Hypothalamus (tissue), 51 donors: ENCODE results near the gene ST8SIA2.

Experiments used
- DNase-seq, 51 donors: peaks; one replicate each; lab custom pipeline; 2025; lab: John Stamatoyannopoulos, UW

Gene ST8SIA2

DNA sequence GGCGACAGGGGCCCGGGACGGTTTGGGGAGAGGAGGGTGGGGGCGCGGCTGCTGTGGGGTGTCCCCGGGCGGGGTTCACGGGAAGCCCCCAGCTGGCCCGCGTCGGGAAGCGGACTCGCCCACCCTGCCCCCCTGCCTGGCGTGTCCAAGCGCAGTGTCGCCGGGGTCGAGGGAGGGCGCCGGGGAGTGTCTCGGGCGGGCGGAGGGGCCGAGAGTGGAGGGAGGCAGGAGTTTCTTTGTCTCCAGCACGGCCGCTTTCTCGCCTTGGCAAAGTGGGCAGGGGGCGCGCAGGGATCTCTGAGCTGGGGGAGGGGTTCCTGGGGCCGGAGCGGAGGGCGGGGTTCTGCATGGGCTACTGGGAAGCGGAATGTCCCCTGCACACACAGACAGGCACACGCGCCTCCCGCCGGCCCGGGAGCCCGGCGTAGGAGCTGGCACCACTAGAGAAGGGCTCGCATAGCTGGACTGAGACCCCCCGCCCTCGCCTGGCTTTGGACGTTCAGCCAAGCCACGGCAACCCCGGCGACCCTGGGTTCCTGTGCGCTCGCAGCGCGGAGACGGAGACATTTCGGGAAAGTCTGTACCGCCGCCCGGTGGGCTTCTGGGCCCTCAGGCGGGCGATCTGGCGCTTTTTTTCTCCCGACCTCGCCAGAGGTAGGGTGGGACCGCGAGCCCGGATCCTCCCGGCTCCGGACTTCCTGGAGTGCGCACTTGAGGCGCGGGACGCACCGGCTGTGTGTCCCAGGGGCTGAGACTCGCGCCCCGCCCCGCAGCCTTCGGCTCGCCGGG lies 822 bp downstream of the ST8SIA2 start:
- no peak for DNase-seq

DNA sequence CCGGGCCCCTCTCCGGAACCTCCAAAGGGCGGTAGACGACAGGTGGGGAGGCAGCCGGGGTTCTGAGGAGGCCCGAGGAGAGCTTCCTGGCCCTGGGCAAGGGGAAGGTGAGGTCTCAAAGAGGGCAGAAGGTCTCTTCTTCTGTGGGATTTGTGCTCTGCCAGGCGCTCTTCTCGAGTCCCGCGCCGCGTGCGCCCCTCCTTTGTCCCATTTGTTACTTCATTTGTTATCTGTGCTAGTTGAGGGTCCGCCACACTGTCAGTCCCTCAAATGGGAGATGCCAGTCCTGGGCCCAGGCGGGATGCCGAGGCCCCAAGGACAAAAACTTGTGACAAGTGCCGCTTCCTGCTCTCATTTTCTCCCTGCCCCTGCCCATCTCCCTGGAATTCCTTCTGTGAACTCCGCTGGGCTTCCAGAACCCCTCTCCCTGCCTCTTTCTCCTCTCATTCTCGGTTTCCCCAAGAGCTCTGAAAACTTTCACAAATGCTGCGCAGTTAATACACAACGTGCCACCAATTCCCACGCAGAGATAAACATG lies 1.5 kb downstream of the ST8SIA2 start:
- DNase-seq = no peak

DNA sequence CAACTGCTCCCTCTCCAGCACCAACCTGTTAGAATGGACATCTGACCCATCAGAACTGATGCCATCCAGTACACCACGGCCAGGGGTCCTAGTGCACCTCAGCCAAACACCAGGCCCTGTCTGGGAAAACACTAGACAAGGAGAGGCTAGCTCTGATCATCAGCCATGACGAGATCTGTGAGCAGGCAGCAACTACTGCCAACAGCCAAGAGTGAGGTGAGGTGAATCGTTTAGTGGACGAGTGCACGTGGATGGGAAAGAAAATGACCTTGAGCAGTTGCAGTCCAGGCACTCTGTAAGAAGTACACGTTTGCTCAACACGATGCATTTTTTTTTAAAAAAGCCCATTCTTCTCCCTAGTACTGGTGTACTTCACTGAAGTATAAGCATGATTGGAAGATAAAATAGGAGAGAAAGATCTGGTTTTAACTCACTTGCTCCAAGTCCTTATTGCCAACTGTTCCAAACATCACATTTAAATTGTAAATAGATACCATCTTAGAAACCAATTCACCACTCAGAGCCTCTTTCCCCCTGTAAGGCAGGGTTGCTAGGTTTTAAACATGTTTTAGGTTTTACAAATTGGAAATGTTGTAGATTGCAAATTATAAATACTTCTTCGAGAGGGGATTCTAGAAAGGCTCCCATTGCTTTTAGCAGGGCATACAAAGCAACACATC lies 5.7 kb downstream of the ST8SIA2 start:
- no peak for DNase-seq

- DNase-seq = no peak
Measured at GRCh38 chr15:92400573-92400972, 6.9 kb downstream of the ST8SIA2 start.

DNA sequence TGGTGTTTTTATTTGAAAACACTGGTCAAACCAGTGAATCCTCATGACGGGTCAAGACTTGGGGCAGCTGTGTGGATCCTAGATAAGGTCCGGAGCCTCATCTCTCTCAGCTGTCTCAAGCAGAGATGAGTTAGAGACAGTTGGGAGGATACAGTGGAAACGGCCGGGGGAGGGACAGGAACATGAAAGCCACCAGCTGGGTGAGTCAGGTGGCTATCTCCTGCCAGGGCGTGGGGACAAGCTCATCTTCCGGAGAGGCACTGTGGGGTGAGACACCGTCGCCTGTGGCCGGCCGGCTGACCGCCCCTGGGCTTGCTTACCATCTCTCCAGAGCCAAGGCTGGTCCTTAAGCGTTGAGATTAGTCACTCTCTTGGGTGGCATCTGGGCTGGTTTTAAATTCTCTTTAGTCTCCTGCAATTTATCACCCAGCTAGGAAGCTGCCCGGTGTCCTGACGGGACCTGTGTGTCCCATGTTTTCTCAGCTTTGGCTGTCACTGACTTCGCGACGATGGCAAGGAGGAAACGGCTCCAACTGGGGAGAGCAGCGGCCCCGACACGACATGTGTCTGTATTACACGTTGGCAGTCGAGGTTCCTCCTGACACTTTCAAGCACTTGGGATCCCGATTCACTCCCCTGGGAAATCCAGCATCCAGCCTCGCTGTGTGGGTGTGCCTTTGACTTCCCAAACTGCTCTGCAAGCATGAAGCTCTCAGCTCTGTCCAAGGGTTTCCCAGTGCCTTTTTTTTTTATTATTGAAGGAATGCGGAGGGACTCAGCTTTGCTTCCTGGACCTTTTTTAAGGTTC lies 7.5 kb downstream of the ST8SIA2 start:
- DNase-seq = peak in 1 of 51 donors; percentile 40

GRCh38 chr15:92402751-92403150 lies 9.1 kb downstream of the ST8SIA2 start:
- DNase-seq = no peak

DNA sequence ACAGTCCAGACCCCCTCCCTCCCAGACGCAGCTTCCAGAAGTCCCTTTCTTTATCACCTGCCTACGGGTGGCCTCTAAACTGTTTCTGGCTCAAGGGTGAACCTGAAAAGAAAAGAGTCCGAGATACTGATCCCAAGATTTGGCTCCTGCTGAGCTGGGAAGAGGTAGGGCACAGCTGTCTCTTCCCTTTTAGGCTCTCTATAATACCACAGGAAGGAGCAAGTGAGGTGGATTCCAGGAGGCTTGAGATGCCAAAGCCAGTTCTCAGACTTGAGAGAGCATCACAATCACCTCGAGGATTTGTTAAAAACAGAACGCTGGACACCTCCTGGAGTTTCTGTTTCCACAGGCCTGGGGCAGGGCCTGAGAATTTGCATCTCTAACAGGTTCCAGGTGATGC lies 12.3 kb downstream of the ST8SIA2 start:
- no peak for DNase-seq

DNA sequence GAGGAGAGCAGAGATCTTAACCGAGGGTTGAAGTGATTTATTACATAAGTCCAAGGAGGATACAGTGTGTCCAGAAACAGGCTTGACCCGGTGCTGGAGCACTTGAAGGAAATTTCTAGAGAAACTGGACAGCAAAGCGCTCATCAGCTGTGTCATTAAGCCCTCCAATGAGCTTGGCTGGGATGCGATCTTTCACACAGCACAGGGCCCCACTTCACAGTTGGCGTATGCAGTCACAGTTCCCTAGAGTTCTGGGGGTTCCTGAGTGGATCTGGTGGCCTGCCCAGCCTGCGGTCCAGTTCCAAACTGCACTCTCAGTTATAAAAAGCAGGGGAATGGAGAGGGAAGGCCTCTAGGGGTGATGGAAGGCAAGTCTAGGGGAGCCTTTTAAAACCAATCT lies 13.6 kb downstream of the ST8SIA2 start:
- no peak for DNase-seq

GRCh38 chr15:92407916-92408315 lies 14.2 kb downstream of the ST8SIA2 start:
- no peak for DNase-seq

- DNase-seq = no peak
Measured at GRCh38 chr15:92409006-92409405, 15.3 kb downstream of the ST8SIA2 start.

DNA sequence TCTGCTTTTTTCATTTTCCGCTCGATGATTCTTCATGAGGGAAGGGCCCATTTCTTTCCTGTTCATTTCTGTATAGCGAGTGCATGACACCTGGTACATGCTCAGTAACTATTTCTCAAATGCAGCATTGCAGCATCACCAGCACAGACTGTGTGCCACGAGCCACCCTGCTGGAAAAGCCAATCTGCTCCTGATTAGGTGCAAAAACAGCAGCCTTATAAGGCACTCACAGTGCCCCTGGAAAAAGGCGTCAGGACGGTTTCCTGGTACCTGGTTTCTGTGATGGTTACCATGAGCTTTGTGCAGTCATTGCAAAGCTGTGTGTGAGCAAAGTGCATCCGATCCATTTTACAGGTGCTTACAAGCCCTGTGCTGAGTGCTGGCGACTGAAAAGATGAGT lies 15.8 kb downstream of the ST8SIA2 start:
- no peak for DNase-seq

DNA sequence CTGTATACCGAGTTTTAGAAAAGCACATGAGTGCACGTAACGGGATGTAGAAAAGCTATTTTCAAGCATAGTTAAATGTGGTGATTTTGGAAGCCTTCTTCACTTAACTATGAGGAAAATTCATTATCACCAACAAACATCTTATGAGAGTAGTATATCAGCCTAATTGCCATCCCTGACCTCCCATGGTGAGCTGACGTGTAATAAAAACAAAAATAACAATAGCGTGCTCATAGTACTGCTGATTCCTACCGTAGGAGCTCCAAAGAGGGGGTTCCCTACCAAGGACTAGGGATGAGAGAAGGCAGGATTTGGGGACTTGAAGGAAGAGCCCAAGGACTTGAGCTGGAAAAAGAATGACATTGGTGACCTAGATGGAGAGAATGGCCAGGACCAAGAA lies 16.9 kb downstream of the ST8SIA2 start:
- DNase-seq = no peak

DNA sequence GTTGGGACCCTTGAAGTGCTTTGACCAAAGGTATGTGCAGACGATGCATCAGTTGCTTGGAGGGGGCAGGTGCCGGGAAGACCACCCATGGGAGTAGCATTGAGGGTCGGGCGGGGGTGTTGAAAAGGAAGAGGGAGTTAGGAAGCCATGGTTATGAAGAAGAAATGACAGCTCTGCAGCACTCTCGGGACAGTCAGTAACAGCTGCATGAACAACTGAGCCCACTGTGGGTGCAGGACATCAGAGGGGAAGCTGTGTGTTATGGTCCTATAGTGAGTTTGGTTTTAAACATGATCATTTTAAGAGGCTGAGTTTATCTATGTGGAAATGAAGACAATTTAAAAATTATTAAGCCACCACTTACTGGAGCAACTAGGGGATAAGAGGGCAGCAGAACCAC lies 17.6 kb downstream of the ST8SIA2 start:
- no peak for DNase-seq

GRCh38 chr15:92413510-92413909 lies 19.8 kb downstream of the ST8SIA2 start:
- DNase-seq = no peak

GRCh38 chr15:92415639-92416297 lies 22.1 kb downstream of the ST8SIA2 start:
- no peak for DNase-seq

DNA sequence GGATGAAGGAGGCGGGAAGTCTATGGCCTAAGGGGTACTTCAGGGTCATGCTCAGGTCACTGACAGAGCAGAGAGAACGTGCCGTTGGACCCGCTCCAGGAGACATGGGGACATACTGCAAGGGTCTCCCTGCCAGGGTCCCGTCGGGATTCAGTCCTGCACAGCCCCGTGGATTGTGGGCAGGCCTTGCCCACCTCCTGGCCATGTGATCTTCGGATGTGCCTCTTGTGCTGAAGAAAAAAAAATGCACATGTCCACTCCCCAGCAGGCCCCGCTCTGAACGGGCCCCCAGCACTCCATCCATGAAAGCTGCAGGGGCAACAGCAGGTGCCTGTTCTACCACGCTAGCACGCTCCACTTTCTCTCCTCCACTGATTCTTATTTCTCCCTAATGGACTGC lies 22.9 kb downstream of the ST8SIA2 start:
- DNase-seq = no peak

DNA sequence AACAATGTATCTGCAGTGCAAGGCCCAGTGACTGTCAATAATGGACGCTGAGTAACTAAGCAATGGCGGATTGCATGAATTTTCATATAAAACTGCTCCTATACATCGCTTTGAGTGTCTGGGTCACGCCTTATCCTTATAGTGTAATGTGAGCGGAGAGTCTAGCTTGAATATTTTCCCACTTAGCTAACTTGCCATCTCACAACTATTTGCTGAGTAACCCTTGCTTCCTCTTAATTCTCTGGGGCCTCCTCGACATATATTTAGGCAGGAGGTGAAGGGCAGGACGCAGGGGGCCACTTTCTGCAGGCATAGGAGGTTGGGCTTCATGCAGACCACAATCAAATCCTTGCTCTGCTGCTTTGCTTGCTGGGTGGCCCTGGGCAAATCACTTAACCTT lies 24.0 kb downstream of the ST8SIA2 start:
- DNase-seq = no peak

- DNase-seq = no peak
Measured at GRCh38 chr15:92418864-92419263, 25.2 kb downstream of the ST8SIA2 start.

DNA sequence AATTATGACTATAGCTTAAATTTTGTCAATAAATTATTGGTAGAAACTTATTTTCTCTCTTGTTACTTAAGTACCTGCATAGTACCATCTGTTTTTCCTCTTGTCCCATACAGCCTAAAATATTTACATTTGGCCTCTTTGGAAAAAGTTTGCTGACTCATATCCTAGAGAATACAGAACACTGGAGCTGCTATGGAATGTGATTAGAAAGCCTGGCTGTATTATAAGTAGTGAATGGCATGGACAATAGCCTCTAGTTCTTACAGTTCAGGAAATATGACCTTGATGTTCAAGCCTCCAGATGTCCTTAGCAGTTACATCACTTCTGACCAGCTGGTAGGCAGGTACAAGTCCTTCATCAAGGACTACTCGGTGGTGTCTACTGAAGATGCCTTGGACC lies 28.3 kb downstream of the ST8SIA2 start:
- no peak for DNase-seq

DNA sequence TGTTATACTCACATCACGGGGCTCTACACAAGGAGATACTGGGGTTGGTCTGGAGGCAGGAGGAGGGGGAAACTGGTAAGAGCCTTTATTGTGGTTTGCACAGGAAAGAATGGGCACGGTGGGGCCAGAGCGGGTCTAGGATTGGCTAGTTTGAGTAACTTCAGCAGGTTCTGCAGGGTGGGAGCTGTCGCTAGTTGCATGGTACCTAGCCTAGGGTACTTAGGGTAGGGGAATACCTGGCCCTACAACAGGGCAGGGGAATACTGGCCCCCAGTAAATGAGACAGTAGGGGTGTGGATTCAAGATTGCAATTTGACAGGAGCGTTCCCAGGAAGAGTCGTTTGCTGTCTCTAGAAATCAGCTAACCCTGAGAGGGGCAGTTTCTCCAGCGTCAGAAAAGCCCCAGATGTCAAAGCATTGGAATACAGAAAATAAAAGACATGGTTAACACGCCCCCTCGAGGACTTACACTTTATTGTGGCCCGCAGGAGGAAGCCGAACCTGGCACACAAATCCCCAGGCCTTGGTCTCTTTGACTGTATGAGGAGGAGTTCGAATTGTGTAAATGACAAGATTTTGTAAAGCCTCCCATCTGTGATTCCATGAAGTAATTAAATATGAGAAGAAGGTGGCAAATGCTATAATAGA lies 32.0 kb downstream of the ST8SIA2 start:
- no peak for DNase-seq
